GM10248 (cell line): ENCODE measurements around the gene NIP7.

ENCODE experiments used
- CTCF ChIA-PET: fragments of 300-600 bp; sonication (Branson Sonifier 250); formaldehyde crosslinking; extraction: SDS; loops from one replicate; lab custom pipeline; 2021; ENCODE audit warnings: antibody characterized with exemption; lab: Yijun Ruan, JAX
- POLR2A ChIA-PET: fragments of 350-650 bp; sonication (Branson Sonifier 250); formaldehyde crosslinking; extraction: SDS; loops from one replicate; lab custom pipeline; 2020; ENCODE audit warnings: antibody characterized with exemption; lab: Yijun Ruan, JAX
- DNase-seq: peaks from one replicate; pipeline ENCODE4 v3.0.0; 2012; ENCODE audit errors: extremely low spot score
- CTCF ChIP-seq: IDR thresholded peaks from 2 replicates; pipeline ENCODE4 v1.5.1; 2012; ENCODE audit warnings: mild to moderate bottlenecking, low read depth; ENCODE audit errors: extremely low read depth, missing control alignments, control extremely low read depth

NIP7 gene

GRCh38 chr16:69310653-69311532 is 28.7 kb upstream of the NIP7 start, which contains the start of gene VPS4A:
VPS4A (plus strand) TSS chr16:69311350; CDS start chr16:69311512, 162 bp downstream.
- peak; percentile 99 for DNase-seq
- peak; percentile 99 for TF ChIP-seq CTCF
- CTCF ChIA-PET = interaction anchor here (0.6 to 1.2 kb wide), 6 partner anchors 10 to 178 kb away, joined by 3 to 4 read pairs (median 3); partner anchors contain the start of gene COG8
- POLR2A ChIA-PET = no interaction called here

- ChIA-PET POLR2A (no interaction called here), CTCF (interaction anchor here (0.9 to 1.6 kb wide), 13 partner anchors 10 to 443 kb away, joined by 3 to 8 read pairs (median 4); partner anchors contain the start of genes HAS3, NOB1 and PDF)
- peak; percentile 54 for DNase-seq
- TF ChIP-seq CTCF = peak; percentile 25
Observed at GRCh38 chr16:69311533-69312387, 27.8 kb upstream of the NIP7 start.

- ChIA-PET CTCF (no interaction called here), POLR2A (no interaction called here)
- TF ChIP-seq CTCF = no peak
- DNase-seq = no peak
Observed at GRCh38 chr16:69313469-69313868, 26.1 kb upstream of the NIP7 start.

- POLR2A ChIA-PET = no interaction called here
- DNase-seq = no peak
- TF ChIP-seq CTCF = no peak
- CTCF ChIA-PET = interaction anchor here (1.5 to 1.8 kb wide), 2 partner anchors 12 to 14 kb away, joined by 6 to 9 read pairs; no protein-coding TSS in a partner anchor
Observed at GRCh38 chr16:69314534-69314933, 25.0 kb upstream of the NIP7 start.

GRCh38 chr16:69315486-69316311 is 23.9 kb upstream of the NIP7 start:
- DNase-seq = no peak
- ChIA-PET POLR2A (interaction anchor here (0.6 kb wide), 2 partner anchors 11 to 12 kb away, joined by 3 to 8 read pairs; no protein-coding TSS in a partner anchor), CTCF (interaction anchor here (1.2 to 1.8 kb wide), 3 partner anchors 11 to 13 kb away, joined by 4 to 9 read pairs (median 6); no protein-coding TSS in a partner anchor)
- TF ChIP-seq CTCF = no peak
